DOHH2 (cell line): ENCODE measurements around the gene TSPAN5.

Experiments
- H3F3A ChIP-seq: fragments of 200-600 bp; sonication (generic), shearing (Covaris generic); 2 replicates; pipeline ENCODE4 v1.6.0; 2016; ENCODE audit warnings: antibody characterized with exemption, mild to moderate bottlenecking; ENCODE audit not compliant: control insufficient read depth, insufficient read depth
- H3K27ac ChIP-seq: fragments of 200-600 bp; sonication (generic); 2 replicates; pipeline ENCODE4 v1.5.1; 2014; ENCODE audit warnings: low read depth, mild to moderate bottlenecking, low read length, moderate library complexity
- H3K27me3 ChIP-seq: fragments of 200-600 bp; sonication (generic); 2 replicates; pipeline ENCODE4 v1.6.1; 2014; ENCODE audit warnings: mild to moderate bottlenecking, low read length, mixed read lengths; ENCODE audit not compliant: control insufficient read depth
- H3K36me3 ChIP-seq: fragments of 200-600 bp; sonication (generic); 2 replicates; pipeline ENCODE4 v1.6.1; 2014; ENCODE audit warnings: mild to moderate bottlenecking, low read length, moderate library complexity, mixed read lengths; ENCODE audit not compliant: control insufficient read depth
- H3K4me1 ChIP-seq: fragments of 200-600 bp; sonication (generic); 2 replicates; pipeline ENCODE4 v1.6.1; 2014; ENCODE audit warnings: mild to moderate bottlenecking, low read length, mixed read lengths; ENCODE audit not compliant: control insufficient read depth
- H3K4me2 ChIP-seq: fragments of 200-600 bp; sonication (generic); 2 replicates; pipeline ENCODE4 v1.6.0; 2014; ENCODE audit warnings: mild to moderate bottlenecking, low read length, moderate library complexity
- H3K4me3 ChIP-seq: fragments of 200-600 bp; sonication (generic); 2 replicates; pipeline ENCODE4 v1.5.1; 2014; ENCODE audit warnings: mild to moderate bottlenecking, low read length, mixed read lengths
- H3K79me2 ChIP-seq: fragments of 200-600 bp; sonication (generic); 2 replicates; pipeline ENCODE4 v1.6.1; 2014; ENCODE audit warnings: mild to moderate bottlenecking, low read length, mixed read lengths; ENCODE audit not compliant: control insufficient read depth
- H3K9me2 ChIP-seq: fragments of 200-600 bp; sonication (generic); replicated peaks from 2 replicates; pipeline ENCODE4 v1.6.1; 2014; ENCODE audit warnings: mild to moderate bottlenecking, low read length, mixed read lengths; ENCODE audit not compliant: control insufficient read depth
- H3K9me3 ChIP-seq: fragments of 200-600 bp; sonication (generic); 2 replicates; pipeline ENCODE4 v1.6.1; 2014; ENCODE audit warnings: antibody characterized with exemption, low read length, mixed read lengths; ENCODE audit not compliant: control insufficient read depth, insufficient read depth
- H4K20me1 ChIP-seq: fragments of 200-600 bp; sonication (generic); 2 replicates; pipeline ENCODE4 v1.6.0; 2014; ENCODE audit warnings: low read depth, mild to moderate bottlenecking, antibody characterized with exemption, low read length, moderate library complexity; ENCODE audit not compliant: control insufficient read depth, insufficient read depth
- EZH2phosphoT487 ChIP-seq: fragments of 200-600 bp; sonication (generic); IDR thresholded peaks from 2 replicates; pipeline ENCODE4 v1.6.1; 2017; ENCODE audit warnings: borderline replicate concordance, mild to moderate bottlenecking, antibody characterized with exemption, low read length, moderate library complexity, mixed read lengths
- TF ChIP-seq, protein P1 (sequence below): fragments of 200-600 bp; sonication (generic); IDR thresholded peaks from one replicate; pipeline ENCODE4 v1.5.1; 2014; ENCODE audit warnings: antibody characterized with exemption, mild to moderate bottlenecking, low read depth, low read length; ENCODE audit not compliant: poor library complexity, severe bottlenecking

Gene TSPAN5

DNA sequence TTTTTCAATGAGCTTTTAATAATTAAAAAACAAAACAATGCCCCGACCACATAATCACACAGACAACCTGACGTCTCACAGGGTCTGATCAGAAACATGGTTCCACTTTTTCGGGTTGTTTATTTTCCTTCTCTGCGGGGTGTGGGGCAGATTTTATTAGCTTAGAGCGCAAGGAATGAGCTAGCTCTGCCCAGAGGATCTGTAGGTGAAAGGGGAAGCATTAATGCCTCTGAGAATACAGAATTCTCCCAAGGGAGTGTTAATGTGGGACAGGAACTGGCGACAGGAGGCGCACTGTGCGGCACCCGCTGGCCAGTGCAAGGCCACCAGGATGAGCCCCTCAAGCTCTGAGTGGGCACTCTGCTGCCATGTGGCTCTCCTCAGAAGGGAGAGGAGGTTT is 181.5 kb downstream of the TSPAN5 start:
- Histone ChIP-seq H3K9me3 (no peaks in the 10 kb centered on the region), H3K9me2 (no peaks in the 10 kb centered on the region), H4K20me1 (no peaks in the 10 kb centered on the region), H3K27ac (no peak overlapping the region), H3K4me1 (no peaks in the 10 kb centered on the region), H3K4me3 (no peak overlapping the region), H3K4me2 (no peak overlapping the region), H3F3A (no peaks in the 10 kb centered on the region), H3K79me2 (no peaks in the 10 kb centered on the region), H3K27me3 (no peaks in the 10 kb centered on the region), H3K36me3 (no peaks in the 10 kb centered on the region)
- TF ChIP-seq, protein P1, sequence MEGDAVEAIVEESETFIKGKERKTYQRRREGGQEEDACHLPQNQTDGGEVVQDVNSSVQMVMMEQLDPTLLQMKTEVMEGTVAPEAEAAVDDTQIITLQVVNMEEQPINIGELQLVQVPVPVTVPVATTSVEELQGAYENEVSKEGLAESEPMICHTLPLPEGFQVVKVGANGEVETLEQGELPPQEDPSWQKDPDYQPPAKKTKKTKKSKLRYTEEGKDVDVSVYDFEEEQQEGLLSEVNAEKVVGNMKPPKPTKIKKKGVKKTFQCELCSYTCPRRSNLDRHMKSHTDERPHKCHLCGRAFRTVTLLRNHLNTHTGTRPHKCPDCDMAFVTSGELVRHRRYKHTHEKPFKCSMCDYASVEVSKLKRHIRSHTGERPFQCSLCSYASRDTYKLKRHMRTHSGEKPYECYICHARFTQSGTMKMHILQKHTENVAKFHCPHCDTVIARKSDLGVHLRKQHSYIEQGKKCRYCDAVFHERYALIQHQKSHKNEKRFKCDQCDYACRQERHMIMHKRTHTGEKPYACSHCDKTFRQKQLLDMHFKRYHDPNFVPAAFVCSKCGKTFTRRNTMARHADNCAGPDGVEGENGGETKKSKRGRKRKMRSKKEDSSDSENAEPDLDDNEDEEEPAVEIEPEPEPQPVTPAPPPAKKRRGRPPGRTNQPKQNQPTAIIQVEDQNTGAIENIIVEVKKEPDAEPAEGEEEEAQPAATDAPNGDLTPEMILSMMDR, result no peak

GRCh38 chr4:98474408-98474844 is 184.0 kb downstream of the TSPAN5 start:
- Histone ChIP-seq H3K4me2 (no peak overlapping the region), H3K27ac (no peak overlapping the region), H3K27me3 (peaks cover 11% of the 10 kb centered on the region), H3K9me2 (no peaks in the 10 kb centered on the region), H3K36me3 (no peaks in the 10 kb centered on the region), H3K9me3 (no peaks in the 10 kb centered on the region), H3K4me1 (no peaks in the 10 kb centered on the region), H4K20me1 (no peaks in the 10 kb centered on the region), H3F3A (no peaks in the 10 kb centered on the region), H3K4me3 (no peak overlapping the region), H3K79me2 (no peaks in the 10 kb centered on the region)
- TF ChIP-seq, protein P1, result no peak
- no peak for TF ChIP-seq EZH2phosphoT487

DNA sequence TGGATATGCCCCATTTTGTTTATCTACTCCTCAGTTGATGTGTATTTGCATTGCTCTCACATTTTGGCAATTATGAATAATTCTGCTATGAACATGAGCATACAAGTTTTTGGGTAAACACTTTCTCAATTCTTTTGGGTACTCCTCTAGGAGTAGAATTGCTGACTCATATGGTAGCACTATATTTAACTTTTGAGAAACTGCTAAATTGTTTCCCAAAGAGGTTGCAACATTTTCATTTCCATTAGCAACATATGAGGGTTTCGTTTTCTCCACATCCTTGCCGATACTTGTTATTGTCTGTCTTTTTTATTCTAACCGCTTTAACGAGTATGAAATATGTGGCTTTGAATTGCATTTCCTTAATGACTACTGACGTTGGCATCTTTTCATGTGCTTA is 185.4 kb downstream of the TSPAN5 start:
- Histone ChIP-seq H3K79me2 (no peaks in the 10 kb centered on the region), H3K27me3 (peaks cover 14% of the 10 kb centered on the region)

More for the DNA sequence above, 185.4 kb downstream of the TSPAN5 start:
- TF ChIP-seq, protein P1, result no peak
- no peaks in the 10 kb centered on the region for H3K9me3 ChIP-seq
- H3K36me3 ChIP-seq, result no peaks in the 10 kb centered on the region
- no peaks in the 10 kb centered on the region for H4K20me1 ChIP-seq
- no peak overlapping the region for H3K4me3 ChIP-seq
- H3K4me1 ChIP-seq, result no peaks in the 10 kb centered on the region
- H3F3A ChIP-seq, result no peaks in the 10 kb centered on the region
- no peak overlapping the region for H3K27ac ChIP-seq
- H3K4me2 ChIP-seq, result no peak overlapping the region
- H3K9me2 ChIP-seq, result no peaks in the 10 kb centered on the region
